ENCODE measurements around the gene APLP2. TPM values are rescaled to one million over a fixed set of nuclear protein-coding genes. Genes with fewer than 3 reads are reported as not detected.

Gene APLP2
- polyA plus RNA-seq, 1 donor from 2014 or later: 226 TPM

DNA sequence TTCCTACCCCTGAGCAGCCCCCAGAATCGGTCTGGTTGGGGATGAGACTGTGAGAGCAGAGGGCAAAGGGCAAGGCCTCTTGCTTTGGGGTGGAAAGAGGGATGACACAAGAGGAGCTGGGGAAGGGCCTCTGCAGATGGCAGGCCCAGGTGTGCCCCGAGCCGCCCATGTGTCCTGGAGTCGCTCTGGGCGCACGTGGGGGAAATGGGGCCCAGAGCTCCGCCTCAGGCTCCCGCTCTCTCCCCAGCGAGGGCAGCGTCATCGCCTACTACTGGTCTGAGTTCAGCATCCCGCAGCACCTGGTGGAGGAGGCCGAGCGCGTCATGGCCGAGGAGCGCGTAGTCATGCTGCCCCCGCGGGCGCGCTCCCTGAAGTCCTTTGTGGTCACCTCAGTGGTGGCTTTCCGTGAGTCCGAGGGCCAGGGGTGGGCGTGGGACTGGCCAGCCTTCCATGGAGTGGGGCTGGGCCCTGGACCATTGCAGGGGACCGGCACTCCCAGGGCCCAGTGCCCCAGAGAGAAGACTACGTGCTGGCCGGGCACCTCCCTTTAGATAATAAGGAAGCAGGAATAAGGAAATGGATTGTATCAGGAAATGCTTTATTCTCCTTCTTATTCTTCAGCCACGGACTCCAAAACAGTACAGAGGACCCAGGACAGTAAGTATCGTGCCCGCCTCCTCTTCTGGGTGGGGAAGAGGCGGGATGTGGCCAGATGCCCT is 120.0 kb downstream of the APLP2 start:
- H3K27me3 ChIP-seq (ENCODE audit: insufficient read depth, low read depth, low read length): no peaks in the 10 kb centered on the region
- TF ChIP-seq EZH2 (IDR thresholded peaks at IDR 0.05; ENCODE audit: borderline replicate concordance, insufficient read depth, low read length, poor library complexity, severe bottlenecking) (no peak), TAF1 (IDR thresholded peaks at IDR 0.05; ENCODE audit: low read depth) (no peak), RAD21 (conservative IDR thresholded peaks at IDR 0.05) (no peak), EP300 (conservative IDR thresholded peaks at IDR 0.05; ENCODE audit: poor library complexity, severe bottlenecking) (no peak), SMC3 (conservative IDR thresholded peaks at IDR 0.05; ENCODE audit: poor library complexity) (no peak), POLR2AphosphoS5 (IDR thresholded peaks at IDR 0.05) (no peak), MXI1 (conservative IDR thresholded peaks at IDR 0.05; ENCODE audit: poor library complexity, severe bottlenecking) (no peak)
- TF ChIP-seq, protein P1, sequence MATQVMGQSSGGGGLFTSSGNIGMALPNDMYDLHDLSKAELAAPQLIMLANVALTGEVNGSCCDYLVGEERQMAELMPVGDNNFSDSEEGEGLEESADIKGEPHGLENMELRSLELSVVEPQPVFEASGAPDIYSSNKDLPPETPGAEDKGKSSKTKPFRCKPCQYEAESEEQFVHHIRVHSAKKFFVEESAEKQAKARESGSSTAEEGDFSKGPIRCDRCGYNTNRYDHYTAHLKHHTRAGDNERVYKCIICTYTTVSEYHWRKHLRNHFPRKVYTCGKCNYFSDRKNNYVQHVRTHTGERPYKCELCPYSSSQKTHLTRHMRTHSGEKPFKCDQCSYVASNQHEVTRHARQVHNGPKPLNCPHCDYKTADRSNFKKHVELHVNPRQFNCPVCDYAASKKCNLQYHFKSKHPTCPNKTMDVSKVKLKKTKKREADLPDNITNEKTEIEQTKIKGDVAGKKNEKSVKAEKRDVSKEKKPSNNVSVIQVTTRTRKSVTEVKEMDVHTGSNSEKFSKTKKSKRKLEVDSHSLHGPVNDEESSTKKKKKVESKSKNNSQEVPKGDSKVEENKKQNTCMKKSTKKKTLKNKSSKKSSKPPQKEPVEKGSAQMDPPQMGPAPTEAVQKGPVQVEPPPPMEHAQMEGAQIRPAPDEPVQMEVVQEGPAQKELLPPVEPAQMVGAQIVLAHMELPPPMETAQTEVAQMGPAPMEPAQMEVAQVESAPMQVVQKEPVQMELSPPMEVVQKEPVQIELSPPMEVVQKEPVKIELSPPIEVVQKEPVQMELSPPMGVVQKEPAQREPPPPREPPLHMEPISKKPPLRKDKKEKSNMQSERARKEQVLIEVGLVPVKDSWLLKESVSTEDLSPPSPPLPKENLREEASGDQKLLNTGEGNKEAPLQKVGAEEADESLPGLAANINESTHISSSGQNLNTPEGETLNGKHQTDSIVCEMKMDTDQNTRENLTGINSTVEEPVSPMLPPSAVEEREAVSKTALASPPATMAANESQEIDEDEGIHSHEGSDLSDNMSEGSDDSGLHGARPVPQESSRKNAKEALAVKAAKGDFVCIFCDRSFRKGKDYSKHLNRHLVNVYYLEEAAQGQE (IDR thresholded peaks at IDR 0.05; ENCODE audit: borderline replicate concordance): no peak
- TF ChIP-seq, protein P2, sequence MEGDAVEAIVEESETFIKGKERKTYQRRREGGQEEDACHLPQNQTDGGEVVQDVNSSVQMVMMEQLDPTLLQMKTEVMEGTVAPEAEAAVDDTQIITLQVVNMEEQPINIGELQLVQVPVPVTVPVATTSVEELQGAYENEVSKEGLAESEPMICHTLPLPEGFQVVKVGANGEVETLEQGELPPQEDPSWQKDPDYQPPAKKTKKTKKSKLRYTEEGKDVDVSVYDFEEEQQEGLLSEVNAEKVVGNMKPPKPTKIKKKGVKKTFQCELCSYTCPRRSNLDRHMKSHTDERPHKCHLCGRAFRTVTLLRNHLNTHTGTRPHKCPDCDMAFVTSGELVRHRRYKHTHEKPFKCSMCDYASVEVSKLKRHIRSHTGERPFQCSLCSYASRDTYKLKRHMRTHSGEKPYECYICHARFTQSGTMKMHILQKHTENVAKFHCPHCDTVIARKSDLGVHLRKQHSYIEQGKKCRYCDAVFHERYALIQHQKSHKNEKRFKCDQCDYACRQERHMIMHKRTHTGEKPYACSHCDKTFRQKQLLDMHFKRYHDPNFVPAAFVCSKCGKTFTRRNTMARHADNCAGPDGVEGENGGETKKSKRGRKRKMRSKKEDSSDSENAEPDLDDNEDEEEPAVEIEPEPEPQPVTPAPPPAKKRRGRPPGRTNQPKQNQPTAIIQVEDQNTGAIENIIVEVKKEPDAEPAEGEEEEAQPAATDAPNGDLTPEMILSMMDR (IDR thresholded peaks at IDR 0.05; ENCODE audit: poor library complexity, severe bottlenecking): no peak
- H4K20me1 ChIP-seq (ENCODE audit: insufficient read depth): no peaks in the 10 kb centered on the region
- H3K9me3 ChIP-seq (ENCODE audit: low read length): no peaks in the 10 kb centered on the region
- no peak overlapping the region for H3K4me3 ChIP-seq (ENCODE audit: low read length)
- H3K79me2 ChIP-seq (replicated peaks; ENCODE audit: insufficient read depth, low read length): no peaks in the 10 kb centered on the region
- no peaks in the 10 kb centered on the region for H3K36me3 ChIP-seq (ENCODE audit: insufficient read depth, low read length)
- H3K9me2 ChIP-seq (ENCODE audit: insufficient read depth, low read length): no peaks in the 10 kb centered on the region
- H3K27ac ChIP-seq (ENCODE audit: low read length): no peak overlapping the region
- no peak overlapping the region for H3K4me2 ChIP-seq (ENCODE audit: low read length)
- H2AFZ ChIP-seq (ENCODE audit: low read depth, low read length): no peak overlapping the region
- H3F3A ChIP-seq (ENCODE audit: insufficient read depth, low read length, poor library complexity, severe bottlenecking): no peaks in the 10 kb centered on the region
- H3K9ac ChIP-seq (ENCODE audit: low read length): no peak overlapping the region

DNA sequence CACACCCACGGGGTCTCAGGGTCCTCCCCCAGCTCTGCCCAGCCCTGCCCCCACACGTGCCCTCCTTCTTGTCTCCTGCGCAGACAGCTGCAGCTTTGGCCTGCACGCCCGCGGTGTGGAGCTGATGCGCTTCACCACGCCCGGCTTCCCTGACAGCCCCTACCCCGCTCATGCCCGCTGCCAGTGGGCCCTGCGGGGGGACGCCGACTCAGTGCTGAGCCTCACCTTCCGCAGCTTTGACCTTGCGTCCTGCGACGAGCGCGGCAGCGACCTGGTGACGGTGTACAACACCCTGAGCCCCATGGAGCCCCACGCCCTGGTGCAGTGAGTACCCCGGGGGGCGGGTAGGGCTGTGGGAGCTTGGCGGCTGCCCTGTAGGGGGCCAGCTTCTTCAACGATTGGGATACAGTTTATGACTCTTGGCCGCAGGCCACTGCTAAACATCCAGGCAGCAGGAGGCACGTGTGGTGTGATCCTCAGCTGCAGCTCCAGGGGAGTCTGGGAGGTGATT is 120.7 kb downstream of the APLP2 start:
- no peaks in the 10 kb centered on the region for H3K36me3 ChIP-seq (ENCODE audit: insufficient read depth, low read length)

More for the DNA sequence above, 120.7 kb downstream of the APLP2 start:
- Histone ChIP-seq H3K4me3 (ENCODE audit: low read length) (no peak overlapping the region), H2AFZ (ENCODE audit: low read depth, low read length) (no peak overlapping the region), H3K79me2 (replicated peaks; ENCODE audit: insufficient read depth, low read length) (no peaks in the 10 kb centered on the region), H3K27ac (ENCODE audit: low read length) (no peak overlapping the region), H3F3A (ENCODE audit: insufficient read depth, low read length, poor library complexity, severe bottlenecking) (no peaks in the 10 kb centered on the region), H3K9me3 (ENCODE audit: low read length) (no peaks in the 10 kb centered on the region), H3K4me2 (ENCODE audit: low read length) (no peak overlapping the region), H3K27me3 (ENCODE audit: insufficient read depth, low read depth, low read length) (no peaks in the 10 kb centered on the region), H4K20me1 (ENCODE audit: insufficient read depth) (no peaks in the 10 kb centered on the region), H3K9ac (ENCODE audit: low read length) (no peak overlapping the region), H3K9me2 (ENCODE audit: insufficient read depth, low read length) (no peaks in the 10 kb centered on the region)
- TF ChIP-seq RAD21 (conservative IDR thresholded peaks at IDR 0.05): no peak
- TF ChIP-seq, protein P2 (IDR thresholded peaks at IDR 0.05; ENCODE audit: poor library complexity, severe bottlenecking): no peak

Measured in neural cell (in vitro differentiated cells).